Activated CD8-positive, alpha-beta memory T cell treated with anti-CD3 and anti-CD28 coated beads for 36 hours (primary cell): ENCODE data around the gene ZDHHC13. TPM values are rescaled to one million over a fixed set of nuclear protein-coding genes. Genes with fewer than 3 reads are reported as not detected.

Experiments used
- CTCF ChIA-PET: fragments of 350-600 bp; sonication (Branson Sonifier 250); formaldehyde crosslinking; loops from one replicate; lab custom pipeline; 2021; ENCODE audit warnings: antibody characterized with exemption; lab: Charles Lee
- POLR2A ChIA-PET: fragments of 350-600 bp; sonication (Branson Sonifier 250); formaldehyde crosslinking; loops from one replicate; lab custom pipeline; 2021; ENCODE audit warnings: antibody characterized with exemption; lab: Charles Lee
- total RNA-seq, 2 experiments: library from RNA; stranded (reverse); gene quantifications; one replicate each; pipeline ENCODE4 v1.2.3, GENCODE V29; 2021

Gene ZDHHC13
- total RNA-seq, 2 experiments from 2014 or later = 22.1 to 22.6 TPM

DNA sequence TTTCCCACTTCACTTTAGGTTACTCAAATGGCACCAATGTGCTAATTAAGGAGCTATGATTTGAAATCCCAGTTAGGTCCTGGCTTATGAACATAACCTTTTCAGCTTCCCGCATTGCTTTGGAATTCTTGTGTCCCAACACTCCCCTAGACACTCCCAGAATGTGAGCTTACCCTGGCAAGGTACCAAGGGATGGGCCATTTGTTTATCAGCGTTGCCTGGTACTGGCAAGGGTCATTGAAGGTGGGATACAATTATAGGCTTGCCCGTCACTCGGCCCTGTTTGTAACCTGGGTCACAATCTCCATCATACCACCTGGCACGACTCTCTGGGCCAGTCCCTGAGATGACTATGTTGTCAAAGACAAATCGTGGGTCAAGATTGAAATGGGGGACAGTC lies 79.5 kb downstream of the ZDHHC13 start:
- ChIA-PET CTCF (no interaction called here), POLR2A (no interaction called here)

DNA sequence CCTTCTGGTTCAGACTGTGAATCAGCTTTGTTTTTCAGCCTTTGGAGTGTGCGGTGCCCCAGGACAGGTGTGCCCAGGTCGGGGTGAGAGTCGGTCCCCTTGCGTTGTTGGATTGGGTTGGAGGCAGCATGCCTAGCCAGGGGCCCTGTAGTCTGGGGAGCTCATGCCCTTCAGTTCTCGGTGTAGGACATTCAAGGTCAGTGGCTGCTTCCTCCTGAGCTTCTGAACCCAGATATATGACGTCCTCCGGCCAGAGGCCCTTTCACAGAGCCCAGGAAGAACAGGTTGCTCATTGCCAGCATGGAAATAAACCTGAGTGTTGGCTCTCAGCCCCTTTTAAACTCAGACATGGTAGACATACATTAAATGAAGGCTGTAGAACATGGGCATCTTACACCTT lies 82.1 kb downstream of the ZDHHC13 start:
- POLR2A ChIA-PET = no interaction called here
- CTCF ChIA-PET = no interaction called here

DNA sequence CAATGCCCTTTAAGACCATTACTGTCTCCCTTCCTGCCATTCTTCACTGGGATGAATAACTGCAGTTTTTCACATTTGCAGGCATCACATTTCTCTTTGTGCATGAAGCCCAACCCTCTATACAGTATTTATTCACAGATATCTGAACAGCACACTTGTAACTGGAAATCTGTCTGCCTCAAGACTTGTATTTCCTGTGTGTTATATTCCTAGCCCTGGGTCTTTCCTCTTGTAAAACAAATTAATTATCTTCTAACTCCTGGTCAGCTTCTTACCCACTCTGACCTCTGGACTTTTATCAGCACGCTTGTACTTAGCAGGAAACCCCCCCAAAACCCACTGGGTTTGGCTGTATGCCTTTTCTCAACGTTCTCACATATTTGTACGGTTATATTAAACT lies 82.8 kb downstream of the ZDHHC13 start:
- CTCF ChIA-PET = no interaction called here
- POLR2A ChIA-PET = no interaction called here

DNA sequence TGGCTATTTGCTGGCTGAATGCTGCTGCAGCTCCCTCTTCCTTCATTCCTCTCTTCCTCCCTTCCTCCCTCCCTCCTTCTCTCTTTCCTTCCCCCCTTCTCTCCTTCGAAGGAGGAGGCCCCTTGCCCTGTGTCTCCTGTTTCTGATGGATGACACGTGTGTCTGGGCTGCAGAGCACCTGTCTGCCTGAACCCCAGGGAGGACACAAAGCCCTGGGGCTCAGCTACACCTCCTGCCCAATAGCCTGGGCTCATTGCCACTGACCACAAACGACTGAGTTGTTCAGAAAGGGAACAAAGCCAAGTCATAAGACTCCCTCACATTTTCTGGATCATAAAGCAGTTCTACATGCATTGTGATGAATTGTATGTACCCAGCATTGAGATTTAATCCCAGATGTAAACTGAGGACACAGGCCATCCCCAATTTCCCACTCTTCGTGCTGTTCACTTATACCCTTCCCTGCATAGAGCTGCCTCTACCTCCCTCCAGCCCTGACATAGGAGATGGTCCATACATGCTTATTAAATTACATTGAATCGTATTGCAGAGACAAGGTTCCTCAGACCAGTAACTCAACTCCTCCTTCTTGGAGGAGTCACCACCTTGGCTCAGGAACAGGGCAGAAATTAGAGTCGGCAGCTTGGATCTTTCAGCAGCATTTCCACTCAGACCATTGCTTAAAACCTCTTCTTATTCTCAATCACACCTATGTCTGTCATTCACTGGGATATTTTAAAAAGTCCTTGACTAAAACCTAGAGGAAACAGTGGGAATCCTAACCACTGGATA lies 83.6 kb downstream of the ZDHHC13 start:
- ChIA-PET POLR2A (no interaction called here), CTCF (interaction anchor here (0.9 kb wide), 1 partner anchor 22 kb away, joined by 3 read pairs; no protein-coding TSS in a partner anchor)

DNA sequence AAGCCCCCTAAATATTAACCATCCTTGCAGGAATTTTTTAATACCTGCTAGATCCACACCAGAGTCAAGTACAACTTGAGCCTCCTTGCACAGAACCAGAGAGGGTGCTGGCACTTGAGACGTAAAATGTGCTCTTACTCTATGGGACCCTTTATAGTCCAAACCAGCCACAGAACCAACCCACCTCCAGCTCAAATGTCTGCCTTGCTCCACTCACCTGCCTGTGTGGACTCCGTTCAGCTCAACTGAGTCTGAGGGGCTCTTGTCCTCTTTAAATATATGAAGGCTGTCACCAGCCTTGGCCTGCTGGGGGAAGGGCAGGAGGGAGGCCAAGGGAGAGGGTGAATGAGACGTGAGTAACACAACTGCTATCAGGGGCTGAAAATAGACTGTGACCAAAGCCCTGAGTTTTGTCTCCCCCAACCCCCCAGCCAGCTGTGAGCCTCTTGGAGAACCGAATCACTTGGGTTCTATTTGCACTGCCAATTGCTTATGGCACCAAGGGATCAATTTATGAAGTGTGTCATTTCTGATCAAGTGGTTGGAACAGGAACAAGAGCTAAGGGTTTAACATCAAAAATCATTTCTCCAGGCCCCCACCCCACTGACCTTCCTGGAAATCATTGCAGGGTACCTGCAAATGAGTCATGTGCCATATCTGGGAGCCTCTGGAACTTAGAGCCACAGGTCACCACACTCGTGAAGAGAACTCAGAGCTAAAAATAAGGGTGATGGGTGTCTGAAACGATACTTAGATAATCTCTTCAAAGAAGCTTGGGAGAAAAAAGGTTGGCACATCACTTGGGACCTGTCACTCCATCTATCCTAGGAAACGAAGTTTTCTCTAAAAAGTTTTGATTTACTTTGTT lies 85.0 kb downstream of the ZDHHC13 start, which contains the start of gene CSRP3:
Gene CSRP3 (minus strand): TSS at position 247 of the 869 bp plus-strand sequence. CDS start 9,535 bp downstream, outside the sequence.
- CTCF ChIA-PET = no interaction called here

DNA sequence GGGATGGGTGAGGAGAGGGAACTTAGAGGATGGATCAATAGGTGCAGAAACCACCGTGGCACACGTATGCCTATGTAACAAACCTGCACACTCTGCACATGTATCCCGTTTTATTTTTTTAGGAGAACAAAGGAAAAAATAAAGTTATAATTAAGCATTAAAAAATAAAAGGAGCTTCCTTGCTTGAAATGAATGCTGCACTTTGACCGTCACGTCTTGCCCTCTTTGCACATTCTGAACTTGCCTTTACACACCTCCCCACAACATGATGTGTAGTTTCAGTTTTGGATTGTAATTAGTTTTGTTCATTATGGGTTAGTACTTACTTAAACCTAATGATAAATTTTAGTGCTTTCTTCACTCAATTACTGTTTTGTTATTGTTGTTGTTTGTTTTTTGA lies 87.9 kb downstream of the ZDHHC13 start:
- CTCF ChIA-PET = no interaction called here
- POLR2A ChIA-PET = no interaction called here

More for the DNA sequence above, 85.0 kb downstream of the ZDHHC13 start, which contains the start of gene CSRP3:
- POLR2A ChIA-PET = no interaction called here

DNA sequence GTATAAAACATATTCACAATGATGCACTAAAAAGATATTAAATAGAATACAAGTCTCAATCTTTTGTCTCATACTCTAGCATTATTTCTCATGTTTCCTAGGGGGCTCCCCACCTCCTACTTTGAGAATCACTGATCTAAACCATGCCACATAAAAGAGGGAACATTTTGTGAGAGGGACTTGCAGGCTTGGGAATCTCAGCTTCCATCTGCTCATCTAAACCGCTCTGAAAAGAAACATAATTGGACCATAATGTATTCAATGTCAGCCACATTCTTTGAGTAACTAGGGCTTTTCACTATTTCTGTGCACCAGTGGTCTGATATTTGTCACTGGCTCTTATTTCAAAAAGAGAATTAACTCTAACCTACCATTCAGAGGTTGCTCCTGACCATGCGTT lies 91.2 kb downstream of the ZDHHC13 start:
- POLR2A ChIA-PET = no interaction called here
- CTCF ChIA-PET = no interaction called here

DNA sequence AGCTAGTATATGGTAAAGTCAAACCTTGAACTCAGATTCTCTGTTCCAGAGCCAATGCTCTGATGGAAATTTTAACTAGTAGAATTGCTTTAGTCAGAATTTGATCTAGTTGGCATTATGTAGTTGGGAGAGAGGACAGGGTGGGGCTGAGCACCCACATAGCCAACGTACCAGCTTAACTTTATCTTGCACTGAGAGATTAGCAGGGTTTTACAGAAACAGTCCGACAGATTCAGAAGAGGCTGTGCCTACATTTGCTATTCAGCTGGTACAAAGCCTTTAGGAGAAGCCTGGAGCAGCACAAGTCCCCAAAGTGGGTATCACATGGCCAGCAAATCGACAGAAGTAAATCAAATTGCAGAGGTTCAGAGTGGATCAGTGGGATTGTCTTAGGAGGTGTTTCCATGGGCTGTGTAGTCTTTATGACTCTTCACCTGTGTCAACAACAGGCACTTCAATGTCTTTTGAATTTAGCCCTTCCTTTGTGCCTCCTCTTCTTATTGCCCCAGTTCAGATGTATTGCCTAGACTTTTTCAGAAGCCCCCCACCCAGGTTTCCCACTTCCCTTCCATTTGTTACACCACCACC lies 92.1 kb downstream of the ZDHHC13 start:
- CTCF ChIA-PET = no interaction called here
- POLR2A ChIA-PET = no interaction called here

DNA sequence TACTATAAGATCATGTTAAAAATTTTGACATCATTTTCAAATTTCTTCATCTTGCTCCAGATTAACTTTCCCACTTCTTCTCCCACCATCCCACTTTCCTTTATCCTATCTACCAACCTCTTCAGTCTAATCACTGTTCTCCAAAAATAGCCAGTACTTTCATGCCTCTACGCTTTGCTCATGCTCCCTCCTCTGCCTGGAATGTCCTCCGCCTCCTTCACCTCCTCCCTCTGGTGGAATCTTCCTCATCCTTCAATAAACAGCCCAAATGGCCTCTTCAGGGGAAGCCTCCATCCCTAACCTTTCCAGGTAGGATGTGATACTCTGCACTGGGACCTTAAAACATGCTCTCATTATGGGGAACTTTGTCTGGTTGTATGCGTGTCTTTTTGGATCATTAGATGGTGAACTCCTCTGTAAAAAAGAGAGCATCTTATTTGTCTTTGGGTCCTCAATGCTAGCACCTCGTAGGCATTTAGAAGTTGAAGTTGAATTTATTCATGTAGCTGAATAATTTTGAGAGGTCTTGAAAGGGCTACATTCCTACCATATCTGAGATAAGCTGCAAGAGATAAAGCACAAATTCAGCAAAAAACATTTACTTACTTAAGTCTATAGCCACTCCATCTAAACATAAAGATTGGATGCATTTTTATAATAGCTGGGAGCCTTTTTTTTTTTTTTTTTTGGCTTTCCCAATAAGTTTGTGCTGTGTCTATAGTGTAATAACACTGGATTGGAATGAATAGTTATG lies 92.8 kb downstream of the ZDHHC13 start:
- CTCF ChIA-PET = no interaction called here
- POLR2A ChIA-PET = no interaction called here

DNA sequence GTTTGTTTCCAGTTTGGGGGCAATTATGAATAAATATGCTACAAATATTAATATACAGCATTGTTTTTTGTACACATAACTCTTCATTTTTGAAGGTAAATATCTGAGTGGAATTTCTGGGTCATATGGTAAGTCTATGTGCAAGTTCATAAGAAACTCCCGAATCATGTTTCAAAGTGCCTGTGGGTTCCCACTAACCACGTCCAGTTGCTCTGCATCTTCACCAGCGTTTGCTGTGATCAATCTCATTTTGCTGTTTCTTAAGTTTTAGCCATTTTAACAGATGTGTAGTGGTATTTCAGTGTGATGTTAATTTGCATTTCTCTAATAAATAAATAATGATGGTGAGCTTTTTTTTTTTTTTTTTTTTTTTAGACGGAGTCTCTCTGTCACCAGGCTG lies 99.1 kb downstream of the ZDHHC13 start:
- CTCF ChIA-PET = interaction anchor here (0.6 kb wide), 1 partner anchor 1415 kb away, joined by 4 read pairs; no protein-coding TSS in a partner anchor
- POLR2A ChIA-PET = no interaction called here

DNA sequence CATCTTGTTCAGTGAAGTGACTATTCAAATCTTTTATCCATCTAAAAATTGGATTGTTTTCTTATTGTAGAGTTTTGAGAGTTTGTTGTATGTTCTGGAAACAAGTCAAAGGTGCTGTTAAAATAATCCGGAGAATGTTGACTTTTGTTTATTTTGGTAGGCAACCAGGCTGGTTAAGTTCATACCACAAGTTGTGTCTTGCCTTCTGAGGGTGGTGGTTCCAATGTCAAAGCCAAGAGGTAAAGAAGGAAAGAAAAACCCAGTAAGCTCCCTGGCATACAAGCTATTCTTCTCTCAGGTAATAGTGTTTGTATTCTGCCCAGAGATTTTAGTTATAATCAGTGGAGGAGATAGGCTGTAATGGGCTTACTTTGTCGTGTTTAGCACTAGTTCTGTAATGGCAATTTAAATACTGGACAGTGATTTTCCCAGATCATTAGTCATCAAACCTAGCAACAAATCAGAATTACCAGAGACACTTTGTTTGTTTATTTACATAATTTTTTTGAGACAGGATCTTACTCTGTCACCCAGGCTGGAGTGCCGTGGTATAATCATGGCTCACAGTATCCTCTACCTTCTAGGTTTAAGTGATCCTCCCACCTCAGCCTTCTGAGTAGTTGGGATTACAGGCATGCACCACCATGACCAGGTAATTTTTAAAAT lies 99.9 kb downstream of the ZDHHC13 start:
- ChIA-PET POLR2A (no interaction called here), CTCF (no interaction called here)

DNA sequence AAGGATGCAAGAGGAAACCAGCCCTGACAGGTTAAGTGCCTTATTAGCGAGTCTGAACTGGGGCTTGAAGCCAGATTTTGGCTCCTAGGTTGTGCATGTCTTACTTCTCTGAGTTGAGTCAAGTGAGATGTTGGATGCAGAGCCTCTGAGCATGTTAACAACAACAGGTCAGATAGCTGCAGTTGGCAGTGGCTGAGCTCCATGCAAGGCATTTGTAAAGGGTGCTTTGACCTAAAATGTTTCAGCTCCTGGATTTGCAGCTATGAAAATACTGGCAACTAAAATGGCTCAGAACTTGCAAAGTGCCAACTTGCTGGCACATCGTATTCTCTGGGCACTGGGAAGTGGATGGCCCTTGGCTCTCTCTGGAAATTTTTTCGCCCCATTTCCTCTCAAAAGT lies 101.2 kb downstream of the ZDHHC13 start:
- POLR2A ChIA-PET = no interaction called here
- CTCF ChIA-PET = no interaction called here

DNA sequence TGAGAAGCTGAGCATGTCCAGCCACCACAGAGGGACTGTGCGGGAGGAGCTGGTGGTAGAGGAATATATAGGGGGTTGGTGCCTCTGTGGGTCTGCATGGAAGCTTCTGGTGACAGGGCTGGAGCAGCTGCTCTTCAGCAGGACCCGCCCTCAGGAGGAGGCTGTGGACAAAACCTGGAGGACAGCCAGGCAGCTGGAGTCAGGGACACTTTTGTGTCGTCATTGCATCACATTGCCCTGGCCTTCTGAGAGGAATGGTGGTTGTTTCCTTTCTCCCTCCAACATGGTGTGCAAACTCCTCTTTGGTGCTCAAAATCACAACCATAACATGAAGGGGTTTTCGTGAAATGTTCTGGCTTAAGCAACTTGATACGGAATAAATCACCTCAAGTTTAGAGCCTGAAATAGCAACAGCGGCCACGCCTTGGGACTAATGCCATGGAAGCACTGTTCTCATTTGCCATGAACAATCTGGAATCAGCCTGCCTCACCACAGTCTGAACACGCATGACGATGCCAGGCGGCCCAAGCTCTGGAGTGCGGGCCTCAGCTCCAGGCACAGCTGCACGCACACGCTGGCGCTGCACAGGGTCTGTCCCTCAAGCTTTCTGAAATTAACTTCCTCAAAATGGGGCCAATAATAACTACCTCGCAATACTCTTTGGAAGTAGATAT lies 102.0 kb downstream of the ZDHHC13 start:
- ChIA-PET POLR2A (no interaction called here), CTCF (no interaction called here)

DNA sequence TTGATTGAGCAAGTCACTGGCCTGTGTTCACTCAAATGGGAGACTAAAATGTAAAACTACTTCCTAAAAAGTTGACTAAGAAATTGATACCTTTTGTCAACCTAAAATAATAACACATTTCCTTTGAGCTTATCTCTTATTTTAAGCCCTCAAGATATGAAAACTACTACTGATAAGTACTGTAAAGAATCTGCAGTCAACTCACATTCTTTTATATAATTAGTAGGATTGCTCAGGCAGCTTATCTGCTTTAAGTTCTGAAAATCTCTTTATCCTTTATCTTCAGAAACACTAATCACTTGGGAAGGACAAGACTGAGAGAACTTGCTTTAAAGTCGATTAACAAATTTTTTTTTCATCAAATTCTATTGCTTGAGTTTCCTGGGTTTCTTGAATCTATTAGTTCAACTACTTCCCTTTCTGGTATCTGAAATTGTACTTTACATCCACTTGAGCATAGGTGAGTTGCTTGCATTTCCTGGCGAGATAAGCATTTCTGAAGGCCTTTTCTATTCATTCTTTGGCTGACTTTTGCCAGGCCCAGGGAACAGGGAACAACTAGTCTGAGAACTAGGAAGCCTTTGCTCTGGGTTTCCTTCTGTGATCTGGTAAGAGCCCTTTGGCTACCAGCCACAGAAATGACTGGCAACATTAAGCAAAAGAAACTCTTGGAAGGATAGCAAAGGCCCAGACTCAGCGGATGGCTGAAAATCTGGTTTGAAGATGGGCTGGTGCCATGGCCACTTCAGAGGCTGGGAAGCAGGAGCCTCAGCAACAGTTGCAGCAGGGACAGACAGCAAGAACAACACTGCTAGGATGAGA lies 104.1 kb downstream of the ZDHHC13 start:
- CTCF ChIA-PET = no interaction called here
- POLR2A ChIA-PET = no interaction called here

DNA sequence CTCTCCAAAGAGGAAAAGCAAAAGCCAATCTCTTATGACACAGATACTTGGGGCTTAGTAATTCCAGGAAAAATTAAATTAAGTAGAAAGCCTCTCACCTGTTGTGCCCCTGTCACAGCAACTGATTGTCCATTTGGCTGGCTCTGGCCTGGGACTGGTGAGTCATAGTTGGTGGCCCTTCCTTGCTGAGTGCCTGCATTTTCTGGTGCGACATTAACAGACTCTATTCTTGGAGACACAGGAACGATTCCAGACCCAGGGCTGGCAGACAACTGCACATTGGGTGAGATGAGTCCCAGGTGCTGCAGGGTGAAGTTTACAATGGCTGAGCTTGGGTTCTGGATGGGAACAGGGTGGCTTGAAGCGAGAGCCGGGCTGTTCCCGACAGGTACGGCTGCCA lies 108.2 kb downstream of the ZDHHC13 start:
- CTCF ChIA-PET = no interaction called here
- POLR2A ChIA-PET = no interaction called here

DNA sequence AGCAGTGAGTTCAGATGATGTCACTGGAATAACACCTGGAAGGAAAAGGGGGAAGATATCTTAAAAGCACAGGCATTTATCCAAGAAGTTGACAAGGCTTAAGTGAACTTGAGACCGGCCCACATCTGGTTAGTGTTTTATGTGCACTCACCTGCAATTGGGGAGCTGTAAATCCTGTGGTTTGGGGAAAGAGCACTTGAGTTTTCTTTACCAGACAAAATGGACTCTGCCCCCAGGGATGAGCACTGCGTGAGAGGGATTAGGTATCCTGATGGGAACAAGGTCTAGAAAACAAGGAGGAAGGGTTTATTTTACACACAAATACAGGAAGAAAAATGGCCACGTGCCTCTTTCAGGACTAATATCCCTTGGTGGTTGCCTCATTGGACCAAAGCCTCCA lies 108.6 kb downstream of the ZDHHC13 start:
- ChIA-PET POLR2A (no interaction called here), CTCF (no interaction called here)
